ENCODE data around the gene APOA5. TPM values are rescaled to one million over a fixed set of nuclear protein-coding genes. Genes with fewer than 3 reads are reported as not detected.

The APOA5 gene
- polyA plus RNA-seq, 1 of the 3 experiments (the other 2 are of a cell fraction) = not detected

GRCh38 chr11:116787786-116788486, 3.7 kb downstream of the APOA5 start, which contains the start of gene ZPR1:
Gene ZPR1 (minus strand): TSS chr11:116788023. CDS start chr11:116787990, 33 bp downstream.
- ChIA-PET POLR2A (interaction anchor here (0.7 to 1.7 kb wide), 5 partner anchors 14 to 356 kb away, joined by 3 to 8 read pairs (median 4); partner anchors contain the start of genes APOA1 and PAFAH1B2), CTCF (interaction anchor here (0.7 to 11.4 kb wide), 10 partner anchors 10 to 439 kb away, joined by 3 to 268 read pairs (median 6); partner anchors contain the start of genes BUD13 and SIK3)
- no peak for TF ChIP-seq TEAD4 (IDR thresholded peaks at IDR 0.05; ENCODE audit: borderline replicate concordance, insufficient read depth)
- peak; percentile 83 for TF ChIP-seq MAX (IDR thresholded peaks at IDR 0.05; ENCODE audit: low read depth)
- peak; percentile 94 for TF ChIP-seq MXI1 (IDR thresholded peaks at IDR 0.05; ENCODE audit: low read depth, low read length)
- TF ChIP-seq TCF12 (IDR thresholded peaks at IDR 0.05) = 0 out of 2 replicates have a peak, but pooled peaks have one; percentile 35
- TF ChIP-seq PBX3 (IDR thresholded peaks at IDR 0.05) = no peak
- peak; percentile 86 for TF ChIP-seq YY1 (IDR thresholded peaks at IDR 0.05; ENCODE audit: low read depth)
- peak; percentile 83 for TF ChIP-seq SIN3A (IDR thresholded peaks at IDR 0.05; ENCODE audit: borderline replicate concordance, low read depth, low read length)
- no peak for TF ChIP-seq RAD21 (IDR thresholded peaks at IDR 0.05; ENCODE audit: low read length)
- TF ChIP-seq GABPA (IDR thresholded peaks at IDR 0.05; ENCODE audit: low read depth) = peak; percentile 83
- no peak for TF ChIP-seq EP300 (IDR thresholded peaks at IDR 0.05; ENCODE audit: borderline replicate concordance in 1 of 2, low read depth in 1 of 2, low read length in 1 of 2)
- peak; percentile 93 for TF ChIP-seq ELF1 (IDR thresholded peaks at IDR 0.05)
- peak; percentile 98 for TF ChIP-seq POLR2AphosphoS5 (IDR thresholded peaks at IDR 0.05; ENCODE audit: low read depth, low read length)
- TF ChIP-seq MEF2A (IDR thresholded peaks at IDR 0.05; ENCODE audit: borderline replicate concordance, low read depth) = no peak
- TF ChIP-seq USF2 (IDR thresholded peaks at IDR 0.05; ENCODE audit: borderline replicate concordance, low read depth, low read length) = no peak
- peak; percentile 7; the same call in 1 of the 2 replicates for TF ChIP-seq REST (IDR thresholded peaks at IDR 0.05; ENCODE audit: low read depth, low read length)
- no peak for TF ChIP-seq CHD2 (IDR thresholded peaks at IDR 0.05; ENCODE audit: low read length, partially characterized antibody)
- TF ChIP-seq TAF1 (IDR thresholded peaks at IDR 0.05; ENCODE audit: borderline replicate concordance, low read depth, low read length) = peak; percentile 86
- no peaks in the 10 kb centered on the region for H3K27me3 ChIP-seq (ENCODE audit: insufficient read depth)
- H2AFZ ChIP-seq (ENCODE audit: low read depth) = peak within 1 kb of the TSS; percentile 98
- H3K4me1 ChIP-seq (ENCODE audit: control insufficient read depth in 1 of 2, insufficient read depth in 2 of 2, low read depth in 1 of 2, low read length in 1 of 2) = peaks cover 5 to 20% of the 10 kb centered on the region in 2 experiments; a peak in 3 of 4 replicates
- no peaks in the 10 kb centered on the region for H4K20me1 ChIP-seq (ENCODE audit: insufficient read depth)
- peak; percentile 96 for DNase-seq
- peaks cover 4% of the 10 kb centered on the region for H3F3A ChIP-seq (replicated peaks; ENCODE audit: insufficient read depth)
- H3K9ac ChIP-seq = peak within 1 kb of the TSS; percentile 90
- no peaks in the 10 kb centered on the region for H3K9me2 ChIP-seq
- H3K4me2 ChIP-seq = peak within 1 kb of the TSS; percentile 88
- H3K27ac ChIP-seq (ENCODE audit: low read depth in 2 of 2, low read length in 1 of 2) = peak within 1 kb of the TSS; percentile 58 to 70
- H3K9me3 ChIP-seq = no peaks in the 10 kb centered on the region
- WGBS (ENCODE audit: low lambda C conversion rate) = 6% methylated on average over 23 of the region's 56 CpGs
- peaks cover 27% of the 10 kb centered on the region for H3K79me2 ChIP-seq (ENCODE audit: insufficient read depth)
- peak within 1 kb of the TSS; percentile 75 to 93 for H3K4me3 ChIP-seq (ENCODE audit: low read depth in 2 of 2, low read length in 1 of 2)
- H3K36me3 ChIP-seq (replicated peaks in 1 of 2; ENCODE audit: control insufficient read depth in 1 of 2, insufficient read depth in 2 of 2, low read length in 1 of 2) = peaks cover 33 to 38% of the 10 kb centered on the region in 2 experiments
